Activated CD4-positive, alpha-beta T cell treated with anti-CD3 and anti-CD28 coated beads for 4 hours (primary cell): ENCODE measurements around the gene LRP11.
"Not testable (repeated sequence)": the region's sequence is repeated elsewhere in the genome, so short reads cannot be mapped to it uniquely, and the experiment has no call there.

ENCODE experiments used
- DNase-seq, 2 donors: peaks; one replicate each; pipeline ENCODE4 v3.0.0-alpha.2; 2020

LRP11 gene

GRCh38 chr6:149867876-149868640 lies 3.9 kb upstream of the LRP11 start:
- DNase-seq = no peak

DNA sequence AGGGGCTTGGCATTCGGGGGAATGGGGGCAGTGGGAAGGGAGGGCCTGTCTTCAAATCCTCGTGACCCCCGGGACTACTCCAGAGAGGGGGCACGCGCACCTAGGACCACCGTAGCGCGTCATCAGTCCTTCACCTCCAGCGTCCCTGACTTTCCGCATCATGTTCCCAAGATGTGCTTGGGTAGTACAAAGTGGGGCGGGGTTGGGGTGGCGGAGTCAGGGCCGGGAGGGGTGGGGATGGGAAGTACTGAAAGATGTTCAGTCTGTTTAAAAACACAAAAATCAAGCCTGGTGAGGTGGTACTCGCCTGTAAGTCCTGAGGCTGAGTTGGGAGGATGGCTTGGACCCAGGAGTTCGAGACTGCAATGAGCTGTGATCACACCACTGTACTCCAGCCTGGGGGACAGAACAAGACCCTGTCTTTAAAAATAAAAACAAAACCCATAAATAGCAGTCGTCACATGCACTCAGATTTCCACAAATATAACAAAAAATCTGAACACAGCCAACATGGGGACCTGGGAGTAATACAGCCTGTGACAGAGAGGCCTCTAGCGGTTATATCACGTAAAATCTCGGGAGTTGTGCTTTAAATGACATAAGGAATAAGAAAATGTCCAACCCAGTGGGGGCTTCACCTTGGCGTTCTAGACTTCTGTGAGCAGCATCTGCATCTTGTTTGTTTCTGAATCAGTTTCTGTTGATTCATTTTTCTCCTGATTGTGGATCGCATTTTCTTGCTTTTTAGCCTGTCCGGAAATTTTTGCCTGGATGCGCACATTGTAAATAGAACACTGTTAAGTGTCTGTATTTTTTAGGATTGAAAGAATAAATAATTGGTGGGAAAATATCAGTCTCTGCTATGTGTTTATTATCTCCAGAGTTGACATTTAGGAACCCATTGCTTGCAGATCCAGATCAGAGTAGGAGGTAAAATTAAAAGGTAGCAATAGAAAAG lies 698 bp upstream of the LRP11 start:
- DNase-seq = peak; percentile 17 to 35

DNA sequence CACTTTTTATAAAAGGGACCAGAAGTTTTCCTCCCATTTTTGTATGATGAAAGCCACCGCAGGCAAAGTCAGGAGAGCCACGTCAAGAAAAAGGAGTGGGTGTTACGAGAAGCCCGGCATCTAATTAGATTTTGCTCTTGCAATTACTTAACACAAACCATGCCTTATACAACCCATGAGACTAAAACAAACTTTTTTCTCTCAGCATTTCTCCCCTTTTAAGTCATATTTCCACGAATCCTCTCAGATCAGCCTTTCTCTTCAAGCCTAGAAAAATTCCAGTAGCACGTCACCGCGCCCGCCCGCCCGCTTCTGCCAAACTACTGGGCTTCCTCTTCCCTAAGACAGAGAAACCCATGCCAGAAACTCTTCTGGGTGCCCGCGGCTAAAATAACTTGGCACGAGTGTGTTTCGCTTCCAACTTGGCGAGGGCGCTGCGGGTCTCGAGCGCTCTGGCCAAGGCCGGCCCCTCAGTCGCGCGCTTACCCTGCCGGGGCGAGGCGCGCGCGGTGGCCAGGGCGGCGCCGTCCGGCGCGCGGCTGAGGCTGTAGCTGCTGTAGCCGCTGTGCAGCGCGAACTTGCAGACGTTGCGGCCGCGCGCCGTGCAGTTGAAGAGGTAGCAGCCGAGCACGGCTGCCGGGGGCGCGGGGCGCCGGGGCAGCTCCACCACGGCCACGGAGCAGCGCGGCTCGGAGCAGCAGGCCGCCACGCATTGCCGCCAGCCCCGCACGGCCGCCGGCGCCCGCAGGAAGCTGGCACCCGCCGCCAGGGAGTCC lies 1.0 kb downstream of the LRP11 start:
- peak; percentile 16 to 29 for DNase-seq

- DNase-seq = not testable (repeated sequence)
Observed at GRCh38 chr6:149862424-149862738, 1.8 kb downstream of the LRP11 start.

- no peak for DNase-seq
Observed at GRCh38 chr6:149861603-149862423, 2.3 kb downstream of the LRP11 start.

GRCh38 chr6:149860834-149861602 lies 3.1 kb downstream of the LRP11 start:
- no peak for DNase-seq

DNA sequence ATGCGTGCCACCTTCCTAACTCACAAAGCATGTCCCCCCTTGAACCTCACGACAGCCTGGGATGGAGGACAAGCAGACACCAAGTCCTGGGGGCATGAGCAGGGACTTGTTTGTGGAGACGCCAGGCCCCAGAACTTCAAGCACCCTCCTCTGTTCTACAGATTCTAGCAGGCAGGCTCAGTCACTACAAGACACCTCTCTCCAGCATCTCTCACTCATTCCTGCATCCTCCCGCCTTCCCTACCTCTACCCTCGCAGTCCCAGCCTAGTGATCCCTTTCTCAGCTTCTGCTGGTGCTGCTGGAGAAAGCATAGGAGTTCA lies 3.7 kb downstream of the LRP11 start:
- DNase-seq = no peak

DNA sequence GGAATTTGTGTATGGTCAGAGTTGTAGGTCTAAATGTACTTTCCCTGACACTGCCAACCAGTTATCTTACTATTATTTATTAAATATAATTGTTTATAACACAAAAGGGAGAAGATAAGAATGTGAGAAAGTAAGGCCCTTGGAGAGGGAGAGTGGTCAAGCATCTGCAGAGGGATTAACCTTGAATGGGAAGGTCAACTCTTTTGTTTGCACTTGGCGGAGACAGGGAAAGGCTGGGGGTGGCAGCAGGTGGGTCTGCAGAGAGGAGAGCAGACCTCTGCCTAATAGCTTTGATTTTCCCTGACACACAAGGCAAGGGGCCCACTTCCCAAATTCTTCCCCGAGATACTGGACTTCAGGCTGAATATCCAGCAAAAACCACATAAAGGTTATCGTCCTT lies 4.2 kb downstream of the LRP11 start:
- DNase-seq = no peak

DNA sequence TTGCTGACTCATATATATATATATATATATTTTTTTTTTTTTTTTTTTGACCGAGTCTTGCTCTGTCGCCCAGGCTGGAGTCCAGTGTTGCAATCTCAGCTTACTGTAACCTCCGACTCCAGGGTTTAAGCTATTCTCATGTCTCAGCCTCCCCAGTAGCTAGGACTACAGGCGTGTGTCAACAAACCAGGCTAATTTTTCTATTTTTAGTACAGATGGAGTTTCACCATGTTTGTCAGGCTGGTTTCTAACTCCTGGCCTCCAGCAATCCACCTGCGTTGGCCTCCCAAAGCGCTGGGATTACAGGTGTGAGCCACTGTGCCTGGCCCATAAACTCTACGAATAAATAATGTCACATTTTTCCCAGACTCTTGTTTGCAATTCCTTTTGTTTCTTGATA lies 4.8 kb downstream of the LRP11 start:
- no peak for DNase-seq

- DNase-seq = no peak
Observed at GRCh38 chr6:149857541-149857940, 6.6 kb downstream of the LRP11 start.

GRCh38 chr6:149856256-149856994 lies 7.7 kb downstream of the LRP11 start:
- DNase-seq = no peak

DNA sequence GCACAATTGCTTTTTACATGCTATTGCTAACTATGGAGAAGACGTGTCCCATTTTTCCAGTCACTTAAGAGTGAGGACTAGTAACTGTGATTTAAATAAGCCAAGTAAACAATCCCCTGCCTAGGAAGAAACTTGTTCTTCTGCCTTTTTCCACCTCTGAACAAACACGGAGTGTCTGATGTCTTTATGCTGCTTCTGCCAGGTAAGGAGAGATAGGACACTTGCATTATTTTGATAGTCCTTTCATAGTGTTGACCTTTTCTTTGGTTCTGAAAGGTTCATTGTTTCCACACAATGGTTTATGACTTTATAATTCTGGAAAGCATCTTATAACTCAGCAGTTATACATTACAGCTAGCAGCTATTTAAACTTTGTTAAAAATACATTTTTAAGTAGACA lies 8.4 kb downstream of the LRP11 start:
- no peak for DNase-seq

- no peak for DNase-seq
Observed at GRCh38 chr6:149855040-149855654, 9.0 kb downstream of the LRP11 start.

DNA sequence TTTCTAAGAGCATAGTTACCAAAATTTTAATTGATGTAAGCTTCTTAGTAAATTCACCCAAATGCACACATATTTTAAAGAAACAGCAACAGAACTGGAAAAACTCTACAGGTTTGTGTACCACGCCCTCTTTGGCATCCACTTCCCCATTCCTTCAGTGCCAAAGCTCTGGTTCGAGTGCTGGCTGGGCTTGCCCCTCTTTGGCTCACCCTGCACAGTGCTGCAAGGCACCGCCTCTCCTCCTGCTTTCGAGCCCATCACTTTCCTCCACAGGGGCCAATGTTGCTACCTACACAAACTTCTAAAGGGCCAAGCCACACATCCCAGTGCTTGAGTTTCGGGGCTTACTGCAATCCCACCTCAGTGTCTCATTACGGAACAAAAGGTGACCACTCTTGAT lies 9.6 kb downstream of the LRP11 start:
- no peak for DNase-seq

DNA sequence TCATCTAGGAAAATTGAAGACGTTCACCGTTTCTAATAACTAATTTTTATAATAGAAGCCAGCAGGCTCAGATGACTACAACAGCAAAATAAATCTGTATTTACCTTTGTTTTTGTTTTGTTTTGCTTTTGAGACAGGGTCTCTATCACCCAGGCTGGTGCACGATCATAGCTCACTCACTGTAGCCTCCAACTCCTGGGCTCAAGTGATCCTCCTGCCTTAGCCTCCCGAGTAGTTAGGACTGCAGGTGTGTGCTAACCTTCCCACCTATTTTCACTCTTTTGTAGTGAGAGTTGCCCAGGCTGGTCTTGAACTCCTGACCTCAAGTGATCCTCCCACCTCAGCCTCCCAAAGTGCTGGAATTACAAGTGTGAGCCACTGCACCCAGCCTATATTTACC lies 10.1 kb downstream of the LRP11 start:
- not testable (repeated sequence) for DNase-seq

- no peak for DNase-seq
Observed at GRCh38 chr6:149852881-149853280, 11.3 kb downstream of the LRP11 start.

DNA sequence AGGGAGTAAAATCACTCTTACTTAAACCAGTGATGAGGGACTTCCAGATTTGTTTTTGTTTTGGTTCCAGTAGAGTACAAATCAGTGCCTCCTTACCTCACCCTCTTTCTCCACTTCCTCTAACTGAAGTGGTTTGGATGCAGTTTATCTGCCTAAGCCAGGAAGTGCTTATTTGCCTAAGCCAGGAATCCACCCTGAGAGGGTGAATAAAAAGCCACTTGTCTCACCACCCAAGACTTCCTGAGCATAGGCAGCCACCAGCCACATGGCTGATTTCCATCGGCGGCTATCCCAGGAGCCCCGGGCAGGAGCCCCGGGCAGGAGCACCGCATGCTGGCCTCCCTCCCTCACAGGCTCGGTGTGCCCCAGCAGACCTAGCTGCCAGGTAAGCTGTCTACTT lies 12.0 kb downstream of the LRP11 start:
- no peak for DNase-seq

DNA sequence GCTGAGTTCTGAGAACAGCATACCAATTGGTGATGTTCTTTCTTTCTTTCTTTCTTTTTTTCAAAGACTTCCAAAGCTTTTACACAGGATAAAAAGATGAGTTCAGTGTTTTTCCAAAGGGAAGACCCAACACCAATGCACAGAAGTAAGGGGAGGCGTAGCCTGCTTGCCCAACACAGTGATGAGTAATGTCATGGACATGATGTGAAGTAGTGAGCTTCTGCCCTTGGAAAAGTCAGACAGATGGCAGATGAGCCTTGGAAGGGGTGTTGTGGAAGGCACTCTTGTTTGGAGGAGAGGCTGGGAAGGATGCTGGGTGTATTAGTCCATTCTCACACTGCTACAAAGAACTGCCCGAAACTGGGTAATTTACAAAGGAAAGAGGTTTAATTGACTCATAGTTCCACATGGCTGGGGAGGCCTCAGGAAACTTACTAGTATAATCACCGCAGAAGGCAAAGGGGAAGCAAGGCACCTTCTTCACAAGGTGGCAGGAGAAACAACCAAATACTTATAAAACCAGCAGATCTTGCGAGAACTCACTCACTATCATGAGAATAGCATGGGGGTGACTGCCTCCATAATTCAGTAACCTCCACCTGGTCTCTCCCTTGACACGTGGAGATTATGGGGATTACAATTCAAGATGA lies 12.6 kb downstream of the LRP11 start:
- DNase-seq = no peak

DNA sequence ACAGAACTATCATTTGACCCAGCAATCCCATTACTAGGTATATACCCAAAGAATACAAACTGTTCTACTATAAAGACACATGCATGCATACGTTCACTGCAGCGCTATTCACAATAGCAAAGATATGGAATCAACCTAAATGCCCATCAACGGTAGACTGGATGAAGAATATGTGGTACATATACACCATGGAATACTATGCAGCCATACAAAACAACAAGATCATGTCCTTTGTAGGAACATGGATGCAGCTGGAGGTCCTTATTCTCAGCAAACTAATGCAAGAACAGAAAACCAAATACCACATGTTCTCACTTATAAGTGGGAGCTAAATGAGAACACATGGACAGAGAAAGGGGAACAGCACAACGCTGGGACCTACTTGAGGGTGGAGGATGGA lies 15.8 kb downstream of the LRP11 start:
- not testable (repeated sequence) for DNase-seq

DNA sequence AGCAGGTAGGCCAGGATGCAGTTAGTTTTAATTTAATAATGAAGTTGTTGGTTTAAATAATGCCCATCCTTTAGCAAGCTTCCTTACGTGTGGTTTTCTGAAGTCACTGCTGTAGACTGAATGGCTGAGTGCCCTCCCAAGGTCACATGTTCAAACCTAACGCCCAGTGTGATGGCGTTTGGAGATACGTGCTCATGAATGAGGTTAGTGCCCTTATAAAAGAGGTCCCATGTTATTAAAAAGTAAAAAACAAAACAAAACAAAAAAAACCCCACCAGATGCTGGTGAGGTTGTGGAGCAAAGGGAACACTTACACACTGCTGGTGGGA lies 16.3 kb downstream of the LRP11 start:
- DNase-seq = no peak
